Measurements from ENCODE around the gene LRRC23. TPM values are rescaled to one million over a fixed set of nuclear protein-coding genes. Genes with fewer than 3 reads are reported as not detected.

The LRRC23 gene
- total and polyA plus RNA-seq, 2 of the 13 experiments (the other 11 are each of a cell fraction or from before 2014, with no cell fraction given): 6.0 to 7.8 TPM

GRCh38 chr12:6944381-6945186 lies 40.0 kb downstream of the LRRC23 start (continued):
- TF ChIP-seq ZNF280D (CRISPR knock-in tag; IDR thresholded peaks at IDR 0.05) (peak; percentile 29; the same call in 1 of the 2 replicates), ZNF234 (CRISPR knock-in tag; conservative IDR thresholded peaks at IDR 0.05) (no peak), PPARG (CRISPR knock-in tag; conservative IDR thresholded peaks at IDR 0.05) (no peak; the same call in 1 of the 2 replicates), ZNF841 (CRISPR knock-in tag; IDR thresholded peaks at IDR 0.05; ENCODE audit: borderline replicate concordance) (0 out of 2 replicates have a peak, but pooled peaks have one; percentile 15), KLF11 (CRISPR knock-in tag; IDR thresholded peaks at IDR 0.05) (no peak), SRF (IDR thresholded peaks at IDR 0.05; ENCODE audit: low read depth, low read length) (peak; percentile 79), SMC3 (IDR thresholded peaks at IDR 0.05; ENCODE audit: low read length) (peak; percentile 57), SIN3B (IDR thresholded peaks at IDR 0.05; ENCODE audit: low read length) (no peak), SALL1 (CRISPR knock-in tag; IDR thresholded peaks at IDR 0.05) (peak; percentile 62), PAX8 (CRISPR knock-in tag; IDR thresholded peaks at IDR 0.05; ENCODE audit: borderline replicate concordance) (no peak), ZNF619 (CRISPR knock-in tag; IDR thresholded peaks at IDR 0.05) (no peak), ZNF136 (CRISPR knock-in tag; IDR thresholded peaks at IDR 0.05; ENCODE audit: low read depth) (no peak), ZNF276 (CRISPR knock-in tag; IDR thresholded peaks at IDR 0.05; ENCODE audit: low read depth) (no peak), FOXO1 (CRISPR knock-in tag; IDR thresholded peaks at IDR 0.05) (no peak)
- TF ChIP-seq, protein P1, sequence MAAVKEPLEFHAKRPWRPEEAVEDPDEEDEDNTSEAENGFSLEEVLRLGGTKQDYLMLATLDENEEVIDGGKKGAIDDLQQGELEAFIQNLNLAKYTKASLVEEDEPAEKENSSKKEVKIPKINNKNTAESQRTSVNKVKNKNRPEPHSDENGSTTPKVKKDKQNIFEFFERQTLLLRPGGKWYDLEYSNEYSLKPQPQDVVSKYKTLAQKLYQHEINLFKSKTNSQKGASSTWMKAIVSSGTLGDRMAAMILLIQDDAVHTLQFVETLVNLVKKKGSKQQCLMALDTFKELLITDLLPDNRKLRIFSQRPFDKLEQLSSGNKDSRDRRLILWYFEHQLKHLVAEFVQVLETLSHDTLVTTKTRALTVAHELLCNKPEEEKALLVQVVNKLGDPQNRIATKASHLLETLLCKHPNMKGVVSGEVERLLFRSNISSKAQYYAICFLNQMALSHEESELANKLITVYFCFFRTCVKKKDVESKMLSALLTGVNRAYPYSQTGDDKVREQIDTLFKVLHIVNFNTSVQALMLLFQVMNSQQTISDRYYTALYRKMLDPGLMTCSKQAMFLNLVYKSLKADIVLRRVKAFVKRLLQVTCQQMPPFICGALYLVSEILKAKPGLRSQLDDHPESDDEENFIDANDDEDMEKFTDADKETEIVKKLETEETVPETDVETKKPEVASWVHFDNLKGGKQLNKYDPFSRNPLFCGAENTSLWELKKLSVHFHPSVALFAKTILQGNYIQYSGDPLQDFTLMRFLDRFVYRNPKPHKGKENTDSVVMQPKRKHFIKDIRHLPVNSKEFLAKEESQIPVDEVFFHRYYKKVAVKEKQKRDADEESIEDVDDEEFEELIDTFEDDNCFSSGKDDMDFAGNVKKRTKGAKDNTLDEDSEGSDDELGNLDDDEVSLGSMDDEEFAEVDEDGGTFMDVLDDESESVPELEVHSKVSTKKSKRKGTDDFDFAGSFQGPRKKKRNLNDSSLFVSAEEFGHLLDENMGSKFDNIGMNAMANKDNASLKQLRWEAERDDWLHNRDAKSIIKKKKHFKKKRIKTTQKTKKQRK (IDR thresholded peaks at IDR 0.05; ENCODE audit: low read length): no peak
- TF ChIP-seq, protein P2, sequence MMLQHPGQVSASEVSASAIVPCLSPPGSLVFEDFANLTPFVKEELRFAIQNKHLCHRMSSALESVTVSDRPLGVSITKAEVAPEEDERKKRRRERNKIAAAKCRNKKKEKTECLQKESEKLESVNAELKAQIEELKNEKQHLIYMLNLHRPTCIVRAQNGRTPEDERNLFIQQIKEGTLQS (CRISPR knock-in tag; IDR thresholded peaks at IDR 0.05): no peak
- TF ChIP-seq, protein P3, sequence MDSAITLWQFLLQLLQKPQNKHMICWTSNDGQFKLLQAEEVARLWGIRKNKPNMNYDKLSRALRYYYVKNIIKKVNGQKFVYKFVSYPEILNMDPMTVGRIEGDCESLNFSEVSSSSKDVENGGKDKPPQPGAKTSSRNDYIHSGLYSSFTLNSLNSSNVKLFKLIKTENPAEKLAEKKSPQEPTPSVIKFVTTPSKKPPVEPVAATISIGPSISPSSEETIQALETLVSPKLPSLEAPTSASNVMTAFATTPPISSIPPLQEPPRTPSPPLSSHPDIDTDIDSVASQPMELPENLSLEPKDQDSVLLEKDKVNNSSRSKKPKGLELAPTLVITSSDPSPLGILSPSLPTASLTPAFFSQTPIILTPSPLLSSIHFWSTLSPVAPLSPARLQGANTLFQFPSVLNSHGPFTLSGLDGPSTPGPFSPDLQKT (CRISPR knock-in tag; IDR thresholded peaks at IDR 0.05; ENCODE audit: borderline replicate concordance): 0 out of 2 replicates have a peak, but pooled peaks have one; percentile 42
- TF ChIP-seq, protein P4, sequence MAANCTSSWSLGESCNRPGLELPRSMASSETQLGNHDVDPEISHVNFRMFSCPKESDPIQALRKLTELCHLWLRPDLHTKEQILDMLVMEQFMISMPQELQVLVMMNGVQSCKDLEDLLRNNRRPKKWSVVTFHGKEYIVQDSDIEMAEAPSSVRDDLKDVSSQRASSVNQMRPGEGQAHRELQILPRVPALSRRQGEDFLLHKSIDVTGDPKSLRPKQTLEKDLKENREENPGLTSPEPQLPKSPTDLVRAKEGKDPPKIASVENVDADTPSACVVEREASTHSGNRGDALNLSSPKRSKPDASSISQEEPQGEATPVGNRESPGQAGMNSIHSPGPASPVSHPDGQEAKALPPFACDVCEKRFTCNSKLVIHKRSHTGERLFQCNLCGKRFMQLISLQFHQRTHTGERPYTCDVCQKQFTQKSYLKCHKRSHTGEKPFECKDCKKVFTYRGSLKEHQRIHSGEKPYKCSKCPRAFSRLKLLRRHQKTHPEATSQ (CRISPR knock-in tag; IDR thresholded peaks at IDR 0.05; ENCODE audit: borderline replicate concordance): no peak
